ENCODE measurements around the gene C16orf87. TPM values are rescaled to one million over a fixed set of nuclear protein-coding genes. Genes with fewer than 3 reads are reported as not detected.

C16orf87 gene
- total RNA-seq, 2 experiments from 2014 or later: 13.4 to 13.5 TPM

GRCh38 chr16:46772463-46772862, 58.5 kb downstream of the C16orf87 start:
- Mint-ChIP-seq H3K4me1 (ENCODE audit: low read depth) (no peaks in the 10 kb centered on the region), H3K27me3 (ENCODE audit: low read depth) (no peaks in the 10 kb centered on the region), H3K27ac (no peak overlapping the region), H3K9me3 (no peaks in the 10 kb centered on the region), H3K36me3 (ENCODE audit: low read depth) (no peaks in the 10 kb centered on the region), H3K4me3 (no peak overlapping the region)
- intact Hi-C loops (cut with micrococcal nuclease): no loop called here
- CTCF ChIA-PET: interaction anchor here (0.6 to 0.8 kb wide), 2 partner anchors 10 to 262 kb away, joined by 3 to 5 read pairs; no protein-coding TSS in a partner anchor
- DNase-seq: no peak

- H3K27ac Mint-ChIP-seq: no peak overlapping the region
- DNase-seq: no peak
- no peaks in the 10 kb centered on the region for H3K27me3 Mint-ChIP-seq (ENCODE audit: low read depth)
- no peaks in the 10 kb centered on the region for H3K4me1 Mint-ChIP-seq (ENCODE audit: low read depth)
- CTCF ChIA-PET: no interaction called here
- no peaks in the 10 kb centered on the region for H3K9me3 Mint-ChIP-seq
- intact Hi-C loops (cut with micrococcal nuclease): no loop called here
- H3K4me3 Mint-ChIP-seq: no peak overlapping the region
- H3K36me3 Mint-ChIP-seq (ENCODE audit: low read depth): no peaks in the 10 kb centered on the region
These were observed 62.2 kb downstream of the C16orf87 start for GRCh38 chr16:46768809-46769208.

- Mint-ChIP-seq H3K4me1 (ENCODE audit: low read depth) (no peaks in the 10 kb centered on the region), H3K9me3 (no peaks in the 10 kb centered on the region), H3K4me3 (no peak overlapping the region), H3K27me3 (ENCODE audit: low read depth) (no peaks in the 10 kb centered on the region), H3K27ac (no peak overlapping the region), H3K36me3 (ENCODE audit: low read depth) (no peaks in the 10 kb centered on the region)
- intact Hi-C loops (cut with micrococcal nuclease): no loop called here
- CTCF ChIA-PET: no interaction called here
- DNase-seq: no peak
These were observed 65.9 kb downstream of the C16orf87 start for GRCh38 chr16:46765050-46765449.

- CTCF ChIA-PET: interaction anchor here (0.6 kb wide), 1 partner anchor 9 kb away, joined by 3 read pairs; no protein-coding TSS in a partner anchor
- Mint-ChIP-seq H3K9me3 (no peaks in the 10 kb centered on the region), H3K4me3 (no peak overlapping the region), H3K27ac (no peak overlapping the region), H3K27me3 (ENCODE audit: low read depth) (no peaks in the 10 kb centered on the region), H3K4me1 (ENCODE audit: low read depth) (no peaks in the 10 kb centered on the region), H3K36me3 (ENCODE audit: low read depth) (no peaks in the 10 kb centered on the region)
- DNase-seq: no peak
- intact Hi-C loops (cut with micrococcal nuclease): no loop called here
These were observed 67.8 kb downstream of the C16orf87 start for GRCh38 chr16:46763147-46763546.

GRCh38 chr16:46762583-46762982, 68.4 kb downstream of the C16orf87 start:
- no peak overlapping the region for H3K27ac Mint-ChIP-seq
- CTCF ChIA-PET: interaction anchor here (0.6 kb wide), 1 partner anchor 10 kb away, joined by 3 read pairs; no protein-coding TSS in a partner anchor
- H3K9me3 Mint-ChIP-seq: no peaks in the 10 kb centered on the region
- intact Hi-C loops (cut with micrococcal nuclease): no loop called here
- H3K36me3 Mint-ChIP-seq (ENCODE audit: low read depth): no peaks in the 10 kb centered on the region
- no peaks in the 10 kb centered on the region for H3K27me3 Mint-ChIP-seq (ENCODE audit: low read depth)
- H3K4me1 Mint-ChIP-seq (ENCODE audit: low read depth): no peaks in the 10 kb centered on the region
- DNase-seq: no peak
- no peak overlapping the region for H3K4me3 Mint-ChIP-seq

GRCh38 chr16:46759309-46759708, 71.7 kb downstream of the C16orf87 start:
- DNase-seq: no peak
- Mint-ChIP-seq H3K27me3 (ENCODE audit: low read depth) (no peaks in the 10 kb centered on the region), H3K9me3 (no peaks in the 10 kb centered on the region), H3K4me1 (ENCODE audit: low read depth) (no peaks in the 10 kb centered on the region), H3K36me3 (ENCODE audit: low read depth) (no peaks in the 10 kb centered on the region), H3K4me3 (no peak overlapping the region), H3K27ac (no peak overlapping the region)
- intact Hi-C loops (cut with micrococcal nuclease): no loop called here
- CTCF ChIA-PET: no interaction called here

GRCh38 chr16:46757339-46758050, 73.5 kb downstream of the C16orf87 start:
- Mint-ChIP-seq H3K36me3 (ENCODE audit: low read depth) (no peaks in the 10 kb centered on the region), H3K9me3 (no peaks in the 10 kb centered on the region), H3K27ac (no peak overlapping the region), H3K27me3 (ENCODE audit: low read depth) (no peaks in the 10 kb centered on the region), H3K4me1 (ENCODE audit: low read depth) (peaks cover 2% of the 10 kb centered on the region), H3K4me3 (no peak overlapping the region)
- CTCF ChIA-PET: no interaction called here
- intact Hi-C loops (cut with micrococcal nuclease): no loop called here
- DNase-seq: no peak

GRCh38 chr16:46756772-46757171, 74.2 kb downstream of the C16orf87 start:
- CTCF ChIA-PET: no interaction called here

GRCh38 chr16:46753015-46753414, 78.0 kb downstream of the C16orf87 start:
- Mint-ChIP-seq H3K27me3 (ENCODE audit: low read depth) (no peaks in the 10 kb centered on the region), H3K9me3 (no peaks in the 10 kb centered on the region), H3K4me3 (no peak overlapping the region), H3K4me1 (ENCODE audit: low read depth) (peaks cover 2% of the 10 kb centered on the region), H3K27ac (peak overlapping the region; percentile 53), H3K36me3 (ENCODE audit: low read depth) (no peaks in the 10 kb centered on the region)
- CTCF ChIA-PET: no interaction called here
- intact Hi-C loops (cut with micrococcal nuclease): no loop called here
- DNase-seq: no peak

More at GRCh38 chr16:46756772-46757171, 74.2 kb downstream of the C16orf87 start:
- no peak overlapping the region for H3K27ac Mint-ChIP-seq
- no peaks in the 10 kb centered on the region for H3K36me3 Mint-ChIP-seq (ENCODE audit: low read depth)
- intact Hi-C loops (cut with micrococcal nuclease): no loop called here
- H3K4me1 Mint-ChIP-seq (ENCODE audit: low read depth): peaks cover 2% of the 10 kb centered on the region
- no peak overlapping the region for H3K4me3 Mint-ChIP-seq
- H3K9me3 Mint-ChIP-seq: no peaks in the 10 kb centered on the region
- DNase-seq: no peak
- no peaks in the 10 kb centered on the region for H3K27me3 Mint-ChIP-seq (ENCODE audit: low read depth)

- Mint-ChIP-seq H3K27ac (no peak overlapping the region), H3K4me3 (no peak overlapping the region), H3K4me1 (ENCODE audit: low read depth) (peaks cover 2% of the 10 kb centered on the region), H3K27me3 (ENCODE audit: low read depth) (no peaks in the 10 kb centered on the region), H3K9me3 (no peaks in the 10 kb centered on the region), H3K36me3 (ENCODE audit: low read depth) (no peaks in the 10 kb centered on the region)
- no peak for DNase-seq
- intact Hi-C loops (cut with micrococcal nuclease): no loop called here
- CTCF ChIA-PET: interaction anchor here (0.6 to 1.0 kb wide), 2 partner anchors 78 to 1406 kb away, joined by 4 to 5 read pairs; no protein-coding TSS in a partner anchor
These were observed 79.6 kb downstream of the C16orf87 start for GRCh38 chr16:46751381-46751780.

- H3K36me3 Mint-ChIP-seq (ENCODE audit: low read depth): no peaks in the 10 kb centered on the region
- DNase-seq: no peak
- CTCF ChIA-PET: interaction anchor here (0.6 kb wide), 1 partner anchor 159 kb away, joined by 3 read pairs; no protein-coding TSS in a partner anchor
- H3K4me3 Mint-ChIP-seq: no peak overlapping the region
- no peaks in the 10 kb centered on the region for H3K27me3 Mint-ChIP-seq (ENCODE audit: low read depth)
- no peaks in the 10 kb centered on the region for H3K9me3 Mint-ChIP-seq
- peaks cover 2% of the 10 kb centered on the region for H3K4me1 Mint-ChIP-seq (ENCODE audit: low read depth)
- intact Hi-C loops (cut with micrococcal nuclease): no loop called here
- no peak overlapping the region for H3K27ac Mint-ChIP-seq
These were observed 81.9 kb downstream of the C16orf87 start for GRCh38 chr16:46748775-46749705.

- Mint-ChIP-seq H3K27me3 (ENCODE audit: low read depth) (no peaks in the 10 kb centered on the region), H3K9me3 (no peaks in the 10 kb centered on the region), H3K36me3 (ENCODE audit: low read depth) (no peaks in the 10 kb centered on the region), H3K4me3 (no peak within 1 kb of the TSS), H3K27ac (no peak within 1 kb of the TSS), H3K4me1 (ENCODE audit: low read depth) (peaks cover 5% of the 10 kb centered on the region)
- DNase-seq: no peak
- CTCF ChIA-PET: no interaction called here
- intact Hi-C loops (cut with micrococcal nuclease): no loop called here
These were observed 83.0 kb downstream of the C16orf87 start, which contains the start of gene MYLK3 for GRCh38 chr16:46747777-46748651. TSS of gene MYLK3 (minus strand) at chr16:46748344. CDS start at chr16:46748193, 151 bp downstream.

Data from activated naive CD4-positive, alpha-beta T cell treated with anti-CD3 and anti-CD28 coated beads for 36 hours (primary cell).